ENCODE measurements around the gene ALG11. TPM values are rescaled to one million over a fixed set of nuclear protein-coding genes. Genes with fewer than 3 reads are reported as not detected.
"Not testable (repeated sequence)": the region's sequence is repeated elsewhere in the genome, so short reads cannot be mapped to it uniquely, and the experiment has no call there.

Gene ALG11
- total and polyA plus RNA-seq, 5 donors from 2014 or later = 19.2 to 27.6 (median 23.7) TPM

- Histone ChIP-seq H3K36me3 (ENCODE audit: control insufficient read depth, insufficient read depth, low read length) (peaks cover 78% of the 10 kb centered on the region), H3K27me3 (ENCODE audit: control insufficient read depth, insufficient read depth, low read length) (no peaks in the 10 kb centered on the region), H3K4me1 (ENCODE audit: control insufficient read depth, insufficient read depth, low read length, poor library complexity, severe bottlenecking) (no peaks in the 10 kb centered on the region), H3K9me3 (ENCODE audit: control insufficient read depth in 2 of 2, low read length in 2 of 2) (no peaks in the 10 kb centered on the region), H3K4me3 (ENCODE audit: low read depth, low read length) (no peak within 1 kb of the TSS), H3K27ac (ENCODE audit: insufficient read depth, low read length, poor library complexity, severe bottlenecking) (no peak within 1 kb of the TSS)
- Mint-ChIP-seq H3K27me3 (no peaks in the 10 kb centered on the region), H3K27ac (no peak within 1 kb of the TSS), H3K36me3 (peaks cover 85% of the 10 kb centered on the region), H3K4me3 (no peak within 1 kb of the TSS), H3K4me1 (peaks cover 13 to 40% (median 35%) of the 10 kb centered on the region in 4 donors), H3K9me3 (peaks cover 0 to 6% (median 4%) of the 10 kb centered on the region in 7 donors)
- ATAC-seq (ENCODE audit: low read depth in 2 of 2) = no peak
- DNase-seq = no peak
Observed at GRCh38 chr13:52024481-52024880, 12.3 kb downstream of the ALG11 start, which contains the start of gene UTP14C. TSS of gene UTP14C (plus strand) at chr13:52024691. CDS start at chr13:52028805, 4,114 bp downstream.

GRCh38 chr13:52025475-52026245 lies 13.5 kb downstream of the ALG11 start:
- Histone ChIP-seq H3K27ac (ENCODE audit: insufficient read depth, low read length, poor library complexity, severe bottlenecking) (no peak overlapping the region), H3K27me3 (ENCODE audit: control insufficient read depth, insufficient read depth, low read length) (no peaks in the 10 kb centered on the region), H3K9me3 (ENCODE audit: control insufficient read depth in 2 of 2, low read length in 2 of 2) (no peaks in the 10 kb centered on the region), H3K4me1 (ENCODE audit: control insufficient read depth, insufficient read depth, low read length, poor library complexity, severe bottlenecking) (no peaks in the 10 kb centered on the region), H3K4me3 (ENCODE audit: low read depth, low read length) (no peak overlapping the region), H3K36me3 (ENCODE audit: control insufficient read depth, insufficient read depth, low read length) (peaks cover 69% of the 10 kb centered on the region)
- ATAC-seq (ENCODE audit: low read depth in 2 of 2) (no peak), DNase-seq (no peak)
- Mint-ChIP-seq H3K4me3 (no peak overlapping the region), H3K9me3 (peaks cover 0 to 8% (median 5%) of the 10 kb centered on the region in 7 donors), H3K27ac (peak overlapping the region in 1 of 3 donors; percentile 1), H3K27me3 (no peaks in the 10 kb centered on the region), H3K4me1 (peaks cover 13 to 42% (median 34%) of the 10 kb centered on the region in 4 donors), H3K36me3 (peaks cover 84% of the 10 kb centered on the region)

- H3K4me3 Mint-ChIP-seq = no peak overlapping the region
Observed at GRCh38 chr13:52026246-52026626, 14.0 kb downstream of the ALG11 start.

GRCh38 chr13:52027832-52028231 lies 15.6 kb downstream of the ALG11 start:
- ATAC-seq (ENCODE audit: low read depth in 2 of 2) = no peak
- Mint-ChIP-seq H3K36me3 (peaks cover 65% of the 10 kb centered on the region), H3K4me1 (peaks cover 18 to 43% (median 32%) of the 10 kb centered on the region in 4 donors), H3K4me3 (no peak overlapping the region), H3K27me3 (no peaks in the 10 kb centered on the region), H3K9me3 (peaks cover 0 to 8% (median 5%) of the 10 kb centered on the region in 7 donors), H3K27ac (no peak overlapping the region)
- Histone ChIP-seq H3K27ac (ENCODE audit: insufficient read depth, low read length, poor library complexity, severe bottlenecking) (no peak overlapping the region), H3K27me3 (ENCODE audit: control insufficient read depth, insufficient read depth, low read length) (no peaks in the 10 kb centered on the region), H3K4me3 (ENCODE audit: low read depth, low read length) (no peak overlapping the region), H3K9me3 (ENCODE audit: control insufficient read depth in 2 of 2, low read length in 2 of 2) (no peaks in the 10 kb centered on the region), H3K4me1 (ENCODE audit: control insufficient read depth, insufficient read depth, low read length, poor library complexity, severe bottlenecking) (no peaks in the 10 kb centered on the region), H3K36me3 (ENCODE audit: control insufficient read depth, insufficient read depth, low read length) (peaks cover 53% of the 10 kb centered on the region)
- no peak for DNase-seq

More at GRCh38 chr13:52026246-52026626, 14.0 kb downstream of the ALG11 start:
- Histone ChIP-seq H3K36me3 (ENCODE audit: control insufficient read depth, insufficient read depth, low read length) (peaks cover 64% of the 10 kb centered on the region), H3K4me3 (ENCODE audit: low read depth, low read length) (no peak overlapping the region), H3K27me3 (ENCODE audit: control insufficient read depth, insufficient read depth, low read length) (no peaks in the 10 kb centered on the region), H3K27ac (ENCODE audit: insufficient read depth, low read length, poor library complexity, severe bottlenecking) (no peak overlapping the region), H3K9me3 (ENCODE audit: control insufficient read depth in 2 of 2, low read length in 2 of 2) (no peaks in the 10 kb centered on the region), H3K4me1 (ENCODE audit: control insufficient read depth, insufficient read depth, low read length, poor library complexity, severe bottlenecking) (no peaks in the 10 kb centered on the region)
- Mint-ChIP-seq H3K9me3 (peaks cover 0 to 8% (median 5%) of the 10 kb centered on the region in 7 donors), H3K4me1 (peaks cover 13 to 38% (median 32%) of the 10 kb centered on the region in 4 donors), H3K27me3 (no peaks in the 10 kb centered on the region), H3K36me3 (peaks cover 78% of the 10 kb centered on the region), H3K27ac (peak overlapping the region in 1 of 3 donors; percentile 1)
- ATAC-seq (ENCODE audit: low read depth in 2 of 2) (no peak), DNase-seq (no peak)

GRCh38 chr13:52029569-52029968 lies 17.4 kb downstream of the ALG11 start:
- H3K4me1 Mint-ChIP-seq = peaks cover 23 to 41% (median 32%) of the 10 kb centered on the region in 4 donors
- no peak overlapping the region for H3K27ac Mint-ChIP-seq
- H3K4me3 Mint-ChIP-seq = no peak overlapping the region

GRCh38 chr13:52030401-52030800 lies 18.2 kb downstream of the ALG11 start:
- H3K4me1 ChIP-seq (ENCODE audit: control insufficient read depth, insufficient read depth, low read length, poor library complexity, severe bottlenecking); DNase-seq; ATAC-seq (ENCODE audit: low read depth in 2 of 2); H3K27me3 Mint-ChIP-seq; H3K27ac ChIP-seq (ENCODE audit: insufficient read depth, low read length, poor library complexity, severe bottlenecking); H3K4me3 ChIP-seq (ENCODE audit: low read depth, low read length); H3K9me3 Mint-ChIP-seq; H3K4me3 Mint-ChIP-seq; H3K9me3 ChIP-seq (ENCODE audit: control insufficient read depth in 2 of 2, low read length in 2 of 2); H3K27me3 ChIP-seq (ENCODE audit: control insufficient read depth, insufficient read depth, low read length): not testable (repeated sequence)
- H3K4me1 Mint-ChIP-seq = peaks cover 26 to 40% (median 30%) of the 10 kb centered on the region in 4 donors
- peaks cover 29% of the 10 kb centered on the region for H3K36me3 ChIP-seq (ENCODE audit: control insufficient read depth, insufficient read depth, low read length)
- H3K36me3 Mint-ChIP-seq = peaks cover 52% of the 10 kb centered on the region
- H3K27ac Mint-ChIP-seq = peak overlapping the region in 1 of 3 donors; percentile 18

More at GRCh38 chr13:52029569-52029968, 17.4 kb downstream of the ALG11 start:
- H3K36me3 Mint-ChIP-seq = peaks cover 58% of the 10 kb centered on the region
- Histone ChIP-seq H3K4me1 (ENCODE audit: control insufficient read depth, insufficient read depth, low read length, poor library complexity, severe bottlenecking) (no peaks in the 10 kb centered on the region), H3K27me3 (ENCODE audit: control insufficient read depth, insufficient read depth, low read length) (no peaks in the 10 kb centered on the region), H3K4me3 (ENCODE audit: low read depth, low read length) (no peak overlapping the region), H3K36me3 (ENCODE audit: control insufficient read depth, insufficient read depth, low read length) (peaks cover 36% of the 10 kb centered on the region), H3K27ac (ENCODE audit: insufficient read depth, low read length, poor library complexity, severe bottlenecking) (no peak overlapping the region), H3K9me3 (ENCODE audit: control insufficient read depth in 2 of 2, low read length in 2 of 2) (no peaks in the 10 kb centered on the region)
- H3K27me3 Mint-ChIP-seq = no peaks in the 10 kb centered on the region
- H3K9me3 Mint-ChIP-seq = peaks cover 0 to 8% (median 5%) of the 10 kb centered on the region in 7 donors
- DNase-seq (no peak), ATAC-seq (ENCODE audit: low read depth in 2 of 2) (no peak)

- ATAC-seq (ENCODE audit: low read depth in 2 of 2) (no peak), DNase-seq (no peak)
- peaks cover 12 to 26% (median 19%) of the 10 kb centered on the region in 4 donors for H3K4me1 Mint-ChIP-seq
- no peaks in the 10 kb centered on the region for H3K27me3 ChIP-seq (ENCODE audit: control insufficient read depth, insufficient read depth, low read length)
- H3K27ac Mint-ChIP-seq = peak overlapping the region in 1 of 3 donors; percentile 20
- H3K27ac ChIP-seq (ENCODE audit: insufficient read depth, low read length, poor library complexity, severe bottlenecking) = no peak overlapping the region
- H3K9me3 Mint-ChIP-seq = peaks cover 0 to 5% (median 2%) of the 10 kb centered on the region in 7 donors
- H3K27me3 Mint-ChIP-seq = no peaks in the 10 kb centered on the region
- H3K4me3 Mint-ChIP-seq = no peak overlapping the region
- peaks cover 16% of the 10 kb centered on the region for H3K36me3 ChIP-seq (ENCODE audit: control insufficient read depth, insufficient read depth, low read length)
- no peak overlapping the region for H3K4me3 ChIP-seq (ENCODE audit: low read depth, low read length)
- peaks cover 34% of the 10 kb centered on the region for H3K36me3 Mint-ChIP-seq
- no peaks in the 10 kb centered on the region for H3K4me1 ChIP-seq (ENCODE audit: control insufficient read depth, insufficient read depth, low read length, poor library complexity, severe bottlenecking)
- H3K9me3 ChIP-seq (ENCODE audit: control insufficient read depth in 2 of 2, low read length in 2 of 2) = no peaks in the 10 kb centered on the region
Observed at GRCh38 chr13:52033039-52033438, 20.8 kb downstream of the ALG11 start.

All from CD4-positive, CD25-positive, alpha-beta regulatory T cell (primary cell).